Astrocyte of the cerebellum (primary cell): ENCODE data around the gene ZNF566.
"Not testable (repeated sequence)": the region's sequence is repeated elsewhere in the genome, so short reads cannot be mapped to it uniquely, and the experiment has no call there.

Experiments
- DNase-seq: peaks from one replicate; pipeline ENCODE4 v3.0.0-alpha.2; 2011; ENCODE audit warnings: low read depth
- H3K4me3 ChIP-seq: 2 replicates; pipeline ENCODE4 v1.5.1; 2011; ENCODE audit warnings: mild to moderate bottlenecking, low read depth, low read length, moderate library complexity
- CTCF ChIP-seq: IDR thresholded peaks from 2 replicates; pipeline ENCODE4 v1.5.1; 2012; ENCODE audit warnings: low read length, low read depth, moderate library complexity, mild to moderate bottlenecking; ENCODE audit errors: missing control alignments
- in situ Hi-C: cut with HindIII; loops from 2 replicates; pipeline ENCODE4 v1.10.0; 2017; ENCODE audit warnings: low sequenced_read_pairs

The ZNF566 gene

GRCh38 chr19:36524617-36525016 is 35.3 kb upstream of the ZNF566 start:
- in situ Hi-C loops: no loop called here
- no peak overlapping the region for H3K4me3 ChIP-seq
- no peak for TF ChIP-seq CTCF
- no peak for DNase-seq

- in situ Hi-C loops: no loop called here
- DNase-seq: no peak
- no peak for TF ChIP-seq CTCF
- H3K4me3 ChIP-seq: no peak overlapping the region
Observed at GRCh38 chr19:36514012-36514612, 24.8 kb upstream of the ZNF566 start.

DNA sequence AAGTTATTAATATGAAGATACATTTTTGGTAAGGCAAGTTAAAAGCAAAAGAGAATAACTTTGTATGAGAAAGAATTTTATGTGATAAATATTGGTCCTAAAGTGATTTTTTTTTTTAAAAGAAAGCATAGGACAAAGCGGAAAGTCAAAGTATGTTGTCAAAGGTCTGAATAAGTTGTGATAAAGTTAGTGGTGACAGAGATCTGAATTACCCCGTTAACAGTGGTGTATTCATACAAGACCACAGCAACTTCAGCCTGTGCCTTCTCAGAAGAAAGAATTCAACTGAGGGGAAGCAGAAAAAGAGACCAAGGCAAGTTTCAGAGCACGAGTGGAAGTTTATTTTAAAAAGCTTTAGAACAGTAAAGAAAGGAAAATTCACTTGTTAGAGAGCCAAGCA is 19.0 kb upstream of the ZNF566 start:
- no peak overlapping the region for H3K4me3 ChIP-seq
- in situ Hi-C loops: no loop called here
- TF ChIP-seq CTCF: no peak
- DNase-seq: no peak

- in situ Hi-C loops: no loop called here
- H3K4me3 ChIP-seq: no peak overlapping the region
- no peak for TF ChIP-seq CTCF
- no peak for DNase-seq
Observed at GRCh38 chr19:36501973-36502372, 12.6 kb upstream of the ZNF566 start.

GRCh38 chr19:36497001-36497400 is 7.6 kb upstream of the ZNF566 start:
- in situ Hi-C loops: no loop called here

DNA sequence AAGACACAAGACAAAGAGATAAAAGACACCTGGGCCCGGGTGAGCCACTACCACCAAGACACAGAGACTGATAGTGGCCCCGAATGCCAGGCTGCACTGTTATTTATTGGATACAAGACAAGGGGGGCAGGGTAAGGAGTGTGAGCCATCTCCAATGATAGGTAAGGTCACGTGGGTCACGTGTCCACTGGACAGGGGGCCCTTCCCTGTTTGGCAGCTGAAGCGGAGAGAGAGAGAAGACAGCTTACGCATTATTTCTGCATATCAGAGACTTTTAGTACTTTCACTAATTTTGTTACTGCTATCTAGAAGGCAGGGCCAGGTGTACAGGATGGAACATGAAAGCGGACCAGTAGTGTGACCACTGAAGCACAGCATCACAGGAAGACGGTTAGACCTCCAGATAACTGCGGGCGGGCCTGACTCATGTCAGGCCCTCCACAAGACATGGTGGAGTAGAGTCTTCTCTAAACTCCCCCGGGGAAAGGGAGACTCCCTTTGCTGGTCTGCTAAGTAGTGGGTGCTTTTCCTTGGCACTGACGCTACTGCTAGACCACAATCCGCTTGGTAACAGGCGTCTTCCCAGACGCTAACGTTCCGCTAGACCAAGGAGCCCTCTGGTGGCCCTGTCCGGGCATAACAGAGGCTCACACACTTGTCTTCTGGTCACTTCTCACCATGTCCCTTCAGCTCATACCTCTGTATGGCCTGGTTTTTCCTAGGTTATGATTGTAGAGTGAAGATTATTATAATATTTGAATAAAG is 3.5 kb upstream of the ZNF566 start:
- TF ChIP-seq CTCF: peak; percentile 40
- in situ Hi-C loops, H3K4me3 ChIP-seq: not testable (repeated sequence)
- DNase-seq: peak; percentile 15

More at GRCh38 chr19:36497001-36497400, 7.6 kb upstream of the ZNF566 start:
- no peak overlapping the region for H3K4me3 ChIP-seq
- DNase-seq: no peak
- no peak for TF ChIP-seq CTCF

- DNase-seq, H3K4me3 ChIP-seq, in situ Hi-C loops: not testable (repeated sequence)
Observed at GRCh38 chr19:36490846-36491245, 1.5 kb upstream of the ZNF566 start.
